Mesenchymal stem cell (in vitro differentiated cells and primary cell): Measurements from ENCODE around the gene CCR4.

ENCODE experiments used
- DNase-seq: peaks from one replicate; pipeline ENCODE4 v3.0.0-alpha.2; 2013
- H2AFZ ChIP-seq: one replicate; pipeline ENCODE4 v1.6.1; 2013; ENCODE audit warnings: low read depth, mild to moderate bottlenecking, control low read depth, inconsistent platforms, low read length, moderate library complexity
- H2AK5ac ChIP-seq: 2 replicates; pipeline ENCODE4 v1.6.1; 2013; ENCODE audit warnings: low read length, moderate library complexity, mild to moderate bottlenecking, inconsistent platforms; ENCODE audit not compliant: severe bottlenecking
- H2BK120ac ChIP-seq: one replicate; pipeline ENCODE4 v1.6.1; 2013; ENCODE audit warnings: low read depth, mild to moderate bottlenecking, inconsistent platforms, low read length, moderate library complexity
- H2BK12ac ChIP-seq, 2 experiments: one replicate each; pipeline ENCODE4 v1.6.1; 2013; ENCODE audit warnings: inconsistent platforms in 2 of 2, low read length in 2 of 2, mild to moderate bottlenecking in 2 of 2, moderate library complexity in 2 of 2, control low read depth in 1 of 2
- H2BK15ac ChIP-seq: one replicate; pipeline ENCODE4 v1.6.1; 2013; ENCODE audit warnings: mild to moderate bottlenecking, low read depth, inconsistent platforms; ENCODE audit not compliant: poor library complexity, severe bottlenecking
- H2BK5ac ChIP-seq: 2 replicates; pipeline ENCODE4 v1.6.1; 2013; ENCODE audit warnings: low read depth, mild to moderate bottlenecking, low read length, control low read depth, inconsistent platforms; ENCODE audit not compliant: poor library complexity, severe bottlenecking
- H3K14ac ChIP-seq, 2 experiments: one replicate each; pipeline ENCODE4 v1.6.1; 2013; ENCODE audit warnings: inconsistent platforms in 2 of 2, low read length in 2 of 2, control low read depth in 1 of 2, mild to moderate bottlenecking in 1 of 2, moderate library complexity in 1 of 2
- H3K18ac ChIP-seq, 2 experiments: one replicate each; pipeline ENCODE4 v1.6.1; 2013; ENCODE audit warnings: inconsistent platforms in 2 of 2, low read length in 2 of 2, control low read depth in 1 of 2, low read depth in 1 of 2, mild to moderate bottlenecking in 1 of 2
- H3K23ac ChIP-seq, 2 experiments: one replicate each; pipeline ENCODE4 v1.6.1; 2013; ENCODE audit warnings: inconsistent platforms in 2 of 2, low read length in 2 of 2, mild to moderate bottlenecking in 2 of 2, moderate library complexity in 2 of 2, control low read depth in 1 of 2
- H3K27ac ChIP-seq: 2 replicates; pipeline ENCODE4 v1.5.1; 2013; ENCODE audit warnings: mild to moderate bottlenecking, moderate library complexity, low read length, control low read depth, inconsistent platforms; ENCODE audit not compliant: poor library complexity, severe bottlenecking
- H3K27me3 ChIP-seq, 2 experiments: 2 replicates each; pipeline versions ENCODE4 v1.6.1 to v1.7.0; 2013; ENCODE audit warnings: low read length in 2 of 2, mild to moderate bottlenecking in 2 of 2, moderate library complexity in 2 of 2, control low read depth in 1 of 2, inconsistent platforms in 1 of 2; ENCODE audit not compliant: control insufficient read depth in 1 of 2, insufficient read depth in 1 of 2
- H3K36me3 ChIP-seq, 2 experiments: 2 replicates each; pipeline versions ENCODE4 v1.6.1 to v1.7.0; 2013; ENCODE audit warnings: low read length in 2 of 2, control low read depth in 1 of 2, inconsistent platforms in 1 of 2, low read depth in 1 of 2, mild to moderate bottlenecking in 1 of 2; ENCODE audit not compliant: insufficient read depth in 2 of 2, control insufficient read depth in 1 of 2
- H3K4ac ChIP-seq, 2 experiments: one replicate each; pipeline ENCODE4 v1.6.1; 2013; ENCODE audit warnings: inconsistent platforms in 2 of 2, low read length in 2 of 2, mild to moderate bottlenecking in 2 of 2, moderate library complexity in 2 of 2, control low read depth in 1 of 2, low read depth in 1 of 2
- H3K4me1 ChIP-seq: 2 replicates; pipeline ENCODE4 v1.6.1; 2013; ENCODE audit warnings: low read depth, low read length, control low read depth; ENCODE audit not compliant: control insufficient read depth, insufficient read depth
- H3K4me2 ChIP-seq: 2 replicates; pipeline ENCODE4 v1.6.1; 2013; ENCODE audit warnings: low read length, mild to moderate bottlenecking, inconsistent platforms; ENCODE audit not compliant: poor library complexity, severe bottlenecking
- H3K4me3 ChIP-seq, 2 experiments: 2 replicates each; pipeline versions ENCODE4 v1.5.1 to v1.7.0; 2013; ENCODE audit warnings: low read length in 2 of 2, mild to moderate bottlenecking in 2 of 2, control low read depth in 1 of 2, low read depth in 1 of 2; ENCODE audit not compliant: insufficient read depth in 1 of 2
- H3K79me1 ChIP-seq: replicated peaks from 2 replicates; pipeline ENCODE4 v1.6.1; 2013; ENCODE audit warnings: mild to moderate bottlenecking, control low read depth, low read length, inconsistent platforms; ENCODE audit not compliant: poor library complexity, severe bottlenecking
- H3K9ac ChIP-seq: 2 replicates; pipeline ENCODE4 v1.7.0; 2013; ENCODE audit warnings: mild to moderate bottlenecking, low read length, moderate library complexity
- H3K9me3 ChIP-seq: 2 replicates; pipeline ENCODE4 v1.7.0; 2013; ENCODE audit warnings: mild to moderate bottlenecking, low read length; ENCODE audit not compliant: control insufficient read depth
- H4K8ac ChIP-seq: one replicate; pipeline ENCODE4 v1.6.1; 2013; ENCODE audit warnings: inconsistent platforms, mild to moderate bottlenecking, low read length, moderate library complexity
- H4K91ac ChIP-seq: one replicate; pipeline ENCODE4 v1.6.1; 2013; ENCODE audit warnings: mild to moderate bottlenecking, low read length, inconsistent platforms
- WGBS: methylation state at CpG from one replicate; pipeline ENCODE4 v1.1.7; 2013; ENCODE audit warnings: mixed read lengths; 5-methylcytosine and 5-hydroxymethylcytosine counted together

Gene CCR4

GRCh38 chr3:32910954-32911353 is 40.5 kb upstream of the CCR4 start:
- no peak overlapping the region for H3K27ac ChIP-seq
- H3K23ac ChIP-seq: no peak overlapping the region
- no peaks in the 10 kb centered on the region for H3K79me1 ChIP-seq
- H3K4ac ChIP-seq: no peak overlapping the region
- no peaks in the 10 kb centered on the region for H3K4me1 ChIP-seq
- no peaks in the 10 kb centered on the region for H3K36me3 ChIP-seq
- no peak overlapping the region for H4K91ac ChIP-seq
- H2AK5ac ChIP-seq: no peak overlapping the region
- H2BK120ac ChIP-seq: no peak overlapping the region
- 60% methylated on average over 1 of the region's 2 CpGs for WGBS
- no peak overlapping the region for H2AFZ ChIP-seq
- no peak overlapping the region for H3K9ac ChIP-seq
- DNase-seq: no peak
- H3K27me3 ChIP-seq: no peaks in the 10 kb centered on the region
- no peak overlapping the region for H2BK12ac ChIP-seq
- no peak overlapping the region for H3K18ac ChIP-seq
- H4K8ac ChIP-seq: no peak overlapping the region
- no peak overlapping the region for H3K4me3 ChIP-seq
- H3K14ac ChIP-seq: no peak overlapping the region
- H2BK15ac ChIP-seq: no peak overlapping the region
- no peaks in the 10 kb centered on the region for H3K9me3 ChIP-seq
- no peak overlapping the region for H2BK5ac ChIP-seq
- H3K4me2 ChIP-seq: no peak overlapping the region

DNA sequence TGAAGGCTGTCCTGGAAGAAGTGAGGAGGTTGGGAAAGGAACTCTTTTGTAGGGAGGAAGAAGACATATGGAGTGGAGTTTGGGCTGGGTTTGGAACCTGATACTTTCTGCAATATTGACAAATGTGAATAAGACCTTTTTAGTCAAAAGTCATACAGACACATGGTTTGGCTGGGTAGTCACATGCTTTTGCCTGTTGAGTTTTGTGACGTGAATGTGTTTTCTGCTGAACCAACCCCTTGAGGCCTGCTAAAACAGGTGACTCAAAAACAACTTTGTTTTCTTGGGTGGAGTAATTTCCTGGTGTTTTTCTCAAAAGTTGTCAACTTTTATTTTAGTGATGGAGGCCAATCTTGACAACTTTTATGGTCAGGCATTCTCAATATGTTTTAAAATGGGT is 39.4 kb upstream of the CCR4 start:
- no peak overlapping the region for H2BK15ac ChIP-seq
- H3K4me1 ChIP-seq: no peaks in the 10 kb centered on the region
- no peak overlapping the region for H4K8ac ChIP-seq
- no peak overlapping the region for H3K18ac ChIP-seq
- H3K27ac ChIP-seq: no peak overlapping the region
- no peak overlapping the region for H4K91ac ChIP-seq
- no peak overlapping the region for H2AFZ ChIP-seq
- H2BK5ac ChIP-seq: no peak overlapping the region
- H3K23ac ChIP-seq: no peak overlapping the region
- no peak overlapping the region for H2BK120ac ChIP-seq
- no peak overlapping the region for H2BK12ac ChIP-seq
- H3K79me1 ChIP-seq: no peaks in the 10 kb centered on the region
- no peak overlapping the region for H3K4ac ChIP-seq
- no peak overlapping the region for H3K4me2 ChIP-seq
- no peak for DNase-seq
- H2AK5ac ChIP-seq: no peak overlapping the region
- 96% methylated on average over 1 of the region's 1 CpG for WGBS
- no peak overlapping the region for H3K14ac ChIP-seq
- H3K9ac ChIP-seq: no peak overlapping the region
- no peaks in the 10 kb centered on the region for H3K36me3 ChIP-seq
- H3K9me3 ChIP-seq: peaks cover 1% of the 10 kb centered on the region
- no peaks in the 10 kb centered on the region for H3K27me3 ChIP-seq
- no peak overlapping the region for H3K4me3 ChIP-seq

DNA sequence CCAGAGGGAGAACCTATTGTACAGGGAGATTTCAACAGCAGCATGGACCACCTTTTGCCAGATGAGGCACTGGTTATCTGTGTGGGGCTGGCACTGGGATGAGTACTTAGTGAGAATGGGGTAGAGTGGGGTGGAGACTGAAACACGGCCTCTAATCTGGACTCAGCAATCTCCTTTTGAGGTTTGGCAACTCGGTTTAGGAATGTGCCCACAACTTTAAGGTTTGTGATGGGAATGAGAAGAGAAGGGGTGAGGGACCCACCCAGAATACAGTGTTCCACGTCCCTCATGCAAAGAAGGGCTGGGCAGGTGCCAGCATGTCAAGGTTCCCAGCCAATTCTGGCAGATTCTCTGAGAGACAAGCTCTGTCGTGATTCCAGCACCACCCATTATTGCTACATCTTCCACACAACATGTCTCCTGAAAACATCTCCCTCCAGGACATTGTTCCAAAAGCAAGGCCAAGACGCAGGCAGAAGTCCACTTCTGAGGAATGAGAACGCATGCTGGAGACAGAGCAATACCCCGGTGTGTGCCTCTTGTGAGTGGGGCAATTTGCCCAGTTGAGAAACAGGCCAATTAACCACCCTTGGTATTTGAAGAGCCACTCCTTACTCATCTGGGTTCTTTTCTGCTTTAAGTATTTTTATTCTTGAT is 37.5 kb upstream of the CCR4 start:
- Histone ChIP-seq H3K9me3 (peaks cover 11% of the 10 kb centered on the region), H3K36me3 (no peaks in the 10 kb centered on the region), H3K9ac (no peak overlapping the region), H3K18ac (no peak overlapping the region), H2BK12ac (no peak overlapping the region), H3K79me1 (no peaks in the 10 kb centered on the region), H2BK120ac (no peak overlapping the region), H3K4me2 (no peak overlapping the region), H3K23ac (no peak overlapping the region), H2AFZ (peak overlapping the region; percentile 36), H2BK5ac (no peak overlapping the region), H2BK15ac (no peak overlapping the region), H3K4me1 (no peaks in the 10 kb centered on the region), H3K4ac (no peak overlapping the region), H3K27me3 (peaks cover 0 to 2% of the 10 kb centered on the region in 2 experiments), H3K4me3 (peak overlapping the region in 1 of 2 experiments; percentile 2), H3K27ac (no peak overlapping the region), H2AK5ac (no peak overlapping the region), H3K14ac (no peak overlapping the region), H4K8ac (no peak overlapping the region), H4K91ac (no peak overlapping the region)
- 85% methylated on average over 7 of the region's 7 CpGs for WGBS
- no peak for DNase-seq

DNA sequence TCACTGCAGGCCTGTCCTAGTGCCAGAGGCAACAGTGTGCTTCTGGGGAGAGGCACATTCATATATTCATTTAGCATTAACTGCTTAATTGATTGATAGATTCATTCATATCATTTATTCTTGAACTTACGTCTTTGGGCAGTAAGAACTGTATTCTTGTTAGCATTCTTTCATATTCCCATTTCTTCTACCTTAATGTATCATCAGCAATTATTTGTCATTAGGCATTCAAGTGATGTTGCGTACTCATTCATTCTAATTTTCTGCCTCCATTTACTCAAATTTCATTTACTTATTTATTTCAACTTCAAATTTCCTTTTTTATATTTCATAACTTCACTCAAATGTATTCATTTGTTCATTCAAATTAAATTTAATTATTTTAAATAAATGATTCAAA is 31.5 kb upstream of the CCR4 start:
- no peak overlapping the region for H3K9ac ChIP-seq
- H2BK15ac ChIP-seq: no peak overlapping the region
- no peaks in the 10 kb centered on the region for H3K4me1 ChIP-seq
- H3K79me1 ChIP-seq: no peaks in the 10 kb centered on the region
- H2BK5ac ChIP-seq: no peak overlapping the region
- H3K14ac ChIP-seq: no peak overlapping the region
- H3K18ac ChIP-seq: no peak overlapping the region
- DNase-seq: no peak
- H3K4me3 ChIP-seq: no peak overlapping the region
- peaks cover 5 to 9% of the 10 kb centered on the region in 2 experiments for H3K27me3 ChIP-seq
- no peak overlapping the region for H3K4ac ChIP-seq
- no peak overlapping the region for H2AFZ ChIP-seq
- H2AK5ac ChIP-seq: no peak overlapping the region
- H3K27ac ChIP-seq: no peak overlapping the region
- peaks cover 11% of the 10 kb centered on the region for H3K9me3 ChIP-seq
- no peak overlapping the region for H4K8ac ChIP-seq
- no peak overlapping the region for H2BK12ac ChIP-seq
- WGBS: 83% methylated on average over 2 of the region's 2 CpGs
- no peak overlapping the region for H2BK120ac ChIP-seq
- no peak overlapping the region for H3K23ac ChIP-seq
- H3K4me2 ChIP-seq: no peak overlapping the region
- H4K91ac ChIP-seq: no peak overlapping the region
- H3K36me3 ChIP-seq: no peaks in the 10 kb centered on the region
